Endodermal cell (in vitro differentiated cells): ENCODE measurements around the gene QSOX1. TPM values are rescaled to one million over a fixed set of nuclear protein-coding genes. Genes with fewer than 3 reads are reported as not detected.

ENCODE experiments used
- DNase-seq: peaks from one replicate; pipeline ENCODE4 v3.0.0-alpha.2; 2017
- H3K27ac ChIP-seq: 2 replicates; pipeline ENCODE4 v1.5.1; 2013; ENCODE audit warnings: mild to moderate bottlenecking, low read depth, low read length, moderate library complexity
- H3K27me3 ChIP-seq: 2 replicates; pipeline ENCODE4 v1.6.1; 2013; ENCODE audit warnings: mild to moderate bottlenecking, low read length, moderate library complexity; ENCODE audit not compliant: insufficient read depth, control insufficient read depth, poor library complexity, severe bottlenecking
- H3K36me3 ChIP-seq: 2 replicates; pipeline ENCODE4 v1.7.0; 2013; ENCODE audit warnings: mild to moderate bottlenecking, low read length, moderate library complexity; ENCODE audit not compliant: control insufficient read depth, insufficient read depth
- H3K4me1 ChIP-seq: one replicate; pipeline ENCODE4 v1.7.0; 2013; ENCODE audit warnings: low read length; ENCODE audit not compliant: control insufficient read depth, insufficient read depth
- H3K4me3 ChIP-seq: 2 replicates; pipeline ENCODE4 v1.5.1; 2013; ENCODE audit warnings: mild to moderate bottlenecking, low read length, moderate library complexity
- H3K9ac ChIP-seq: 2 replicates; pipeline ENCODE4 v1.6.1; 2013; ENCODE audit warnings: mild to moderate bottlenecking, low read length, moderate library complexity; ENCODE audit not compliant: poor library complexity, severe bottlenecking; ENCODE audit errors: extremely low read depth
- H3K9me3 ChIP-seq: 2 replicates; pipeline ENCODE4 v1.6.1; 2013; ENCODE audit warnings: mild to moderate bottlenecking, low read length, moderate library complexity; ENCODE audit not compliant: control insufficient read depth
- H3K27ac Mint-ChIP-seq: 2 replicates; pipeline ENCODE4 v1.8.0; 2020; ENCODE audit warnings: mixed read lengths
- H3K27me3 Mint-ChIP-seq: 2 replicates; pipeline ENCODE4 v1.8.0; 2021; ENCODE audit warnings: mild to moderate bottlenecking, mixed read lengths; ENCODE audit not compliant: insufficient read depth
- H3K36me3 Mint-ChIP-seq: 2 replicates; pipeline ENCODE4 v1.8.0; 2020; ENCODE audit warnings: low read depth, mixed read lengths
- H3K4me1 Mint-ChIP-seq: 2 replicates; pipeline ENCODE4 v1.8.0; 2020; ENCODE audit warnings: mixed read lengths
- H3K4me3 Mint-ChIP-seq: 2 replicates; pipeline ENCODE4 v1.8.0; 2020; ENCODE audit warnings: mild to moderate bottlenecking, moderate library complexity, mixed read lengths
- H3K9me3 Mint-ChIP-seq: 2 replicates; pipeline ENCODE4 v1.8.0; 2020; ENCODE audit warnings: mild to moderate bottlenecking, mixed read lengths
- CTCF ChIP-seq: fragments of 200-600 bp; sonication (generic); conservative IDR thresholded peaks from 2 replicates; pipeline ENCODE4 v1.5.0; 2021; ENCODE audit warnings: antibody characterized with exemption, mild to moderate bottlenecking
- WGBS, 2 experiments: methylation state at CpG; one replicate each; pipeline versions ENCODE4 v1.1.5 to v1.1.7; 2013; ENCODE audit warnings: missing lambda C conversion rate in 2 of 2, mixed read lengths in 1 of 2; ENCODE audit not compliant: insufficient coverage in 1 of 2, insufficient read length in 1 of 2; 5-methylcytosine and 5-hydroxymethylcytosine counted together
- total RNA-seq, 2 donors: library from RNA; stranded (reverse); fragmentation: NEBNext Ultra II Directional in 1 of 2; extraction: Animal tissue kit (Norgen Biotek cat#: 25700) in 1 of 2; gene quantifications; 2 replicates in 1 of 2; 3 replicates in 1 of 2; pipeline ENCODE4 v1.2.1, GENCODE V29; 2021

The QSOX1 gene
- total RNA-seq, 2 donors from 2014 or later = 77.9 to 116 TPM

DNA sequence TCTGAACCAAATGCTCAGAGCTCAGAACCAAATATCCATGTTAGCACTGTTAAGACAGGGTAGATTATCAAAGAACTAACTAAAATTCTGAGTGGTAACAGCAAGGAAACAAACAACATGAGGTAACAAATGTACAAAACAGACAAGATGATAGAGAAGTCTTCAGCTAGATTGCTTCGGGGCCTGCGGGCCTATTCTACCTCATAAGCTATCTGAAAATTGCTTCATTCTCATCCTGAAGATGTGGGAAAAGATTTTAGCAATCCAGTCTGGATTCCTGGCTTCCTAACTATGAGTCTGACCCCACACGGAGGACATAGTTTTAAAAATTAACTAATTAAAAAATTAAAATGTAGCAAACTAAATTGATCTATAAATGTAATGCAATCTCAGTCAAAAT, 9.2 kb upstream of the QSOX1 start:
- Mint-ChIP-seq H3K27ac (no peak overlapping the region), H3K9me3 (no peaks in the 10 kb centered on the region), H3K27me3 (peaks cover 10% of the 10 kb centered on the region), H3K4me1 (no peaks in the 10 kb centered on the region), H3K36me3 (no peaks in the 10 kb centered on the region), H3K4me3 (no peak overlapping the region)
- Histone ChIP-seq H3K27me3 (peaks cover 8% of the 10 kb centered on the region), H3K9ac (no peak overlapping the region), H3K4me3 (no peak overlapping the region), H3K27ac (no peak overlapping the region), H3K36me3 (no peaks in the 10 kb centered on the region), H3K4me1 (no peaks in the 10 kb centered on the region), H3K9me3 (no peaks in the 10 kb centered on the region)
- 86 to 97% methylated on average over 2 of the region's 3 CpGs for WGBS, 2 experiments
- no peak for DNase-seq
- TF ChIP-seq CTCF = no peak

DNA sequence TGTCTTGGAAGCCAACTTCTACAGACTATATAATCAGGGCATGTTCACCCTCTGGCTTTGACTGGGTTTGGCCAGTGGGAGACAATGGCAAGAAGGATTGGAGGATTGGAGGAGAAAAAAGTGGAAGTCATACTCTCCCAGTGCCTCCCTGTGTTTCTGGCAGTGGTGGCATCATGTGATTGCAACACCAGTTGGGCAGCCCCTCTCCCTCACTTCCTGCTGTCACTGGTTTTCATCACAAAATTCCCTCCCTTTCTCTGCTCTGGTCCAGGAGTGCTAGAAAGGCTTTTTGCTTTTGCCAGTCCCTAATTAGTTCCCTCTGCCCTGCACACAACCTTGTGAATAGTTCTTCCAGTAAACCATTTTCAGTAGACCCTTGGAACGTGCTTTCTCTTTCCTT, 3.7 kb upstream of the QSOX1 start:
- H3K36me3 Mint-ChIP-seq = no peaks in the 10 kb centered on the region
- no peak overlapping the region for H3K4me3 Mint-ChIP-seq
- Histone ChIP-seq H3K9me3 (no peaks in the 10 kb centered on the region), H3K4me3 (no peak overlapping the region), H3K36me3 (no peaks in the 10 kb centered on the region), H3K4me1 (peaks cover 2% of the 10 kb centered on the region), H3K9ac (no peak overlapping the region), H3K27ac (no peak overlapping the region), H3K27me3 (peaks cover 33% of the 10 kb centered on the region)
- 89 to 90% methylated on average over 1 of the region's 1 CpG for WGBS, 2 experiments
- peaks cover 8% of the 10 kb centered on the region for H3K4me1 Mint-ChIP-seq
- TF ChIP-seq CTCF = no peak
- no peak overlapping the region for H3K27ac Mint-ChIP-seq
- H3K27me3 Mint-ChIP-seq = peaks cover 40% of the 10 kb centered on the region
- no peak for DNase-seq
- H3K9me3 Mint-ChIP-seq = no peaks in the 10 kb centered on the region

GRCh38 chr1:180151508-180151907, 3.2 kb upstream of the QSOX1 start:
- H3K9ac ChIP-seq = no peak overlapping the region
- Mint-ChIP-seq H3K27me3 (peaks cover 44% of the 10 kb centered on the region), H3K27ac (no peak overlapping the region), H3K36me3 (no peaks in the 10 kb centered on the region), H3K4me3 (no peak overlapping the region), H3K9me3 (no peaks in the 10 kb centered on the region), H3K4me1 (peaks cover 13% of the 10 kb centered on the region)
- DNase-seq = no peak
- 89% methylated on average over 3 of the region's 3 CpGs; no CpG with 5 or more reads in 1 of the 2 experiments for WGBS, 2 experiments
- no peak overlapping the region for H3K4me3 ChIP-seq
- H3K27ac ChIP-seq = no peak overlapping the region
- H3K36me3 ChIP-seq = no peaks in the 10 kb centered on the region
- peaks cover 33% of the 10 kb centered on the region for H3K27me3 ChIP-seq
- no peak for TF ChIP-seq CTCF
- peaks cover 6% of the 10 kb centered on the region for H3K4me1 ChIP-seq
- no peaks in the 10 kb centered on the region for H3K9me3 ChIP-seq
